NAMALWA (cell line): Measurements from ENCODE around the gene PTPRN2.

Experiments
- DNase-seq: peaks from one replicate; pipeline ENCODE4 v3.0.0-alpha.2; 2015; ENCODE audit warnings: low spot score

The PTPRN2 gene

GRCh38 chr7:157771689-157772088 lies 815.9 kb downstream of the PTPRN2 start:
- DNase-seq = no peak

DNA sequence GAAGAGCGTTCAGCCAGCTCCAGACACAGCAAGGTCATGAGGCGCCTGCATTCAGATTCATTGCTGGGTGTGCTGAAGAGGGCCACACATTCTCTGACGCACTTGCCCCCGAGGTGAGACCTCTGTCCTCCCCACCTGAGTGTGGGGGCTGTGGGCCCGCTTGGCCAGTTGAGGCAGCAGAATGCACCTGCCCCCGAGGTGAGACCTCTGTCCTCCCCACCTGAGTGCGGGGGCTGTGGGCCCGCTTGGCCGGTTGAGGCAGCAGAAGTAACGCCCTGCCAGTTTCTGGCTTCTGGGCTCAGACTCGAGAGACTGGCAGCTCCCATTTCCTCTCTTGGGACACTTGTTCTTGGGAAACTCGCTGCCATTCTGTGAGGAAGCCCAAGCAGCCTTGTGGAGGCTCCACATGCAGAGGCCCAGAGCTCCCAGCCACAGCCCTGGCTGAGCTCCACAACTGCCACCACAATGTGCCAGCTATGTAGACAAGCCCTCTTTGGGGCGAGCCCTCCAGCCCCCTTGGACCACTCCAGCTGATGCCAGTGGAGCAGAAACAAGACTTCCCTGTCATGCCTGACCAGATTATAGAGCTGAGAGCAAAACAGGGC lies 816.8 kb downstream of the PTPRN2 start:
- no peak for DNase-seq

- no peak for DNase-seq
Measured at GRCh38 chr7:157769526-157770215, 818.0 kb downstream of the PTPRN2 start.

DNA sequence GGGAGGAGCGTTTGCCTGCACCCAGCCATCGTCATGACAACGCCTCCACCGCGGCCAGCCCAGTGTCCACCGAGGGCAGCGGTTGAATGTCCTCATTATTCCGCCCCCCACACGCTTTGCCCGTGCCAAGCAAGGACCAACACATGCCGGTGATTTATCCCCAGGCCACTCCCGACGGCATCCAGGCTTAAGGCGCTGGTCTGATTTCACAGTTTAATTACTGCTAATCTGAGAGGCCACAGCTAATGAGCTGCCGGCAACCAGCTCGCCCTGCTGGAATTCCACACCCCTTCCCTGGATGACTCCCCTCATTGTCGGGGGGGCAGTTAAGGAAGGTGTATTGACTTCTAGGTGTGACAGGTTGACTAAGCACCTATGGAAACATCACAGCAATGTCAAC lies 818.5 kb downstream of the PTPRN2 start:
- DNase-seq = no peak

- no peak for DNase-seq
Measured at GRCh38 chr7:157768198-157768597, 819.4 kb downstream of the PTPRN2 start.

GRCh38 chr7:157767506-157768197 lies 820.0 kb downstream of the PTPRN2 start:
- DNase-seq = no peak

DNA sequence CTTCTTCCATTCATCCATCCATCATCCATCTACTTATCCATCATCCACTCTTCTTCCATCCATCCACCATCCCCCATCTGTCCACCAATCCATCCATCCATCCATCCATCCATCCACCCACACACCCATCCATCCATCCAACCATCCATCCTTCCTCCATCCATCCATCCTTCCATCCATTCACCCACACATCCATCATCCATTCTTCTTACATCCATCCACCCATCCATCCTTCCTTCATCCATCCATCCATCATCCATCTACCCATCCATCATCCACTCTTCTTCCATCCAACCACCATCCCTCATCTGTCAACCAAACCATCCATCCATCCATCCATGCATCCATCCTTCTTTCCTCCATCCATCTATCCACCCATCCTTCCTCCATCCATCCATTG lies 821.5 kb downstream of the PTPRN2 start:
- no peak for DNase-seq

DNA sequence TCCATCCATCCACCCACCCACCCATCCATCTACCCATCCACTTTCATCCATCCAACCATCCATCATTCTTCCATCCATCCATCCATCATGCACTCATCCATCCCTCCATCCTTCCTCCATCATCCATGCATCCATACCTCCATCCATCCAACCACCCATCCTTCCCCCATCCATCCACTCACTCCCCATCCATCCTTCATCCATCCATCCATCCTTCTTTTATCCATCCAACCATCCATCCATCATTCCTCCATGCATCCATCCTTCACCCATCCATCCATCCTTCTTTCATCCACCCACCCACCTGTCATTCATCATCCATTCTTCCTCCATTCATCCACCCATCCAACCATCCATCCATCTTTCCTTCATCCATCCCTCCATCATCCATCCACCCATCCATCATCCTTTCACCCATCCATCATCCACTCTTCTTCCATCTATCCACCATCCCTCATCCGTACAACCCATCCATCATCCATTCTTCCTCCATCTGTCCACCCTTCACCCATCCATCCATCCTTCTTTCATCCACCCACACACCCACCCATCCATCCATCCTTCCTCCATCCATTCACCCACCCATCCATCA lies 822.6 kb downstream of the PTPRN2 start:
- DNase-seq = no peak

DNA sequence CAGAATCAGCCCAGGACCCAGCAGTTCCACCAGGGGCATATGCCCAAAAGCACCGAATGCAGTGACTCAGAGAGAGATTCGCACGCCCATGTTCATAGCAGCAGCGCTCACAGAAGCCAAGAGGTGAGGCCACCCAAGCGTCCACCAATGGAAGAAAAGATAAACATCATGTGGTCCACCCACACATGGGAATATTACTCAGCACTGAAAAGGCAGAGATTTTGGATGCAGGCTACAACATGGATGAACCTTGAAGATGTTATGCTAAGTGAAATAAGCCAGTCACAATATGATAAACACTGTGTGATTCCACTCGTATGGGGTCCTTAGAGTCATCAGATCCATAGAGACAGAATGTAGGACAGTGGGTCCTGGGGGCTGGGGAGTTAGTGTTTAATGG lies 823.4 kb downstream of the PTPRN2 start:
- no peak for DNase-seq

DNA sequence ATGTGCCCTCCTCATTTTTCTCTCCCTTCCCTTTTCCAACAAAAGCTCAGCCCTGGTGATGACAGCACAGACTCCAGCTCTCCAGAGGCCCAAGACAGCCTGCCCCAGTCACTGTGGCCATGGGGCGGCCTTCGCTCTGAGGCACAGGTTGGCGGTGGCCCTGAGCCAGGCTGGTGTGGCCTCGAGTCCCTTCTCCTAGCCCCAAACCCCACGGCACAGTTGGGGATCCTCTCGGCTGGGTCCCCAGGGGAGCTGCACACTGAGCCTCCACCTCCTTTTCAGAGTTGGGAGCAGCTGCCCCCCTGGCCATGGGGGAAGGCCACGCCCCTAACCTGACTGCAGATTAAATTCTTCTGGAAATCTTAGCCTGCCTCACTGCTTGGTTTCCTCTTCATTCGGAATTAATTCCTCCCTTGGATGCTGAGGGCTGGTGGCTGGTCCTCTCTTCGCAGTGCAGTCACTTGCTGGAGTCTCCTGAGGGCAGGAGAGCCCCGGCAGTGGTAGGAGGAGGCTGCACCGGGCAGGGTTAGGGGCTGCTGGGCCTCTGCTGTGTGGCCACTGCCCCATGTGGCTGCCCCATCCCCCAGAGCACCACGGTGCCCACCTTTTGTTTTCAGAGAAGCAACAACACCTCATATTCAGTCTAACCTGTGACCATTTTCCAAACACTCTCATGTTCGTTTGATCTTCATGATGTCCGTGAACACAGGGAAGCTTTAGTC lies 824.2 kb downstream of the PTPRN2 start:
- no peak for DNase-seq

GRCh38 chr7:157762824-157763223 lies 824.8 kb downstream of the PTPRN2 start:
- no peak for DNase-seq

- peak; percentile 31 for DNase-seq
Measured at GRCh38 chr7:157760004-157760730, 827.5 kb downstream of the PTPRN2 start.

DNA sequence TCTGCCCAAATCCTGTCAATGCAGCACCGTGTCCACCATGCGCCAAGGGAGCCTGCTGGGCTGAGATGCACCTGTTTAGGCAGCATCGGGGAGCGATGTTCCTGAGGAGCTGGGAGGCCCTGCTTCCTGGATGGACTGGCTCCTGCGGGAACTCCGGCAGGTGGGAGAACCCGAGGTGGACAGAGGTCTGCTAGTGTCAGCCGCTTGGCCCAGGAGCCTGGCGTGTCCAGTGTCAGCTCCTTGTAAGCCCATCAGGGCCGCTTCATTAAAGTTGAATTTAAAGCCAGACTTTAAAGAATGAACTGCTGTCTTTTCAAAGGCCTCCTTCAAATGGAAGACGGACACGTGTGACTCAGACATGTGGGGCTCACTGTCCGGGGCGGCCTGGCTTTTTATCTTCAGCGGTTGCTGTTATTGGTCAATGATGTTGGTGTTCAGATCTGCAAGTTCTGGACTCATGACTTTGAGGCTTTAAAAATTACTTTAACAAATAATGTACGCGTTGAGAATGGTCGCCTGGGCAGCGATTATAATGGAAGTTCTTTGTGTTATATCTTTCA lies 828.3 kb downstream of the PTPRN2 start:
- DNase-seq = no peak

GRCh38 chr7:157758468-157759245 lies 829.0 kb downstream of the PTPRN2 start:
- DNase-seq = no peak

GRCh38 chr7:157757776-157758467 lies 829.7 kb downstream of the PTPRN2 start:
- DNase-seq = no peak

DNA sequence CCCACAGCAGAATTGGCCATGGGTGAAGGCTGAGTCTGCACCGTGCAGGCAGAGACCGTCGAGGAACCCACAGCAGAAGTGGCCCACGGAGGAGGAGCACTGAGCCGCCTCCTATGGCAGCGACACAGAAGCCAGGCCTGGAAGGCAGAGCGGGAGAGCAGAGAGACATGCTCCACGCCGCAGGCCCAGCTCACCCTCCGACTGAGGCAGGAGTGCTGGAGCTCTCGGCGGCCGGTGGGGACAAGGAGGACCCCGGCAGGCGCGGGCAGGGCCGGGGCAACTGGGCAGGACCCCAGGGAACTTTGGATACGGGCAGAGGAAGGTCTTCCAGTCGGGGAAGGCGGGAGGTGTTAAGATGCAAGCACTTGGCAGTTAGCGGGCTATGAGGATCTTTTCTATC lies 830.4 kb downstream of the PTPRN2 start:
- no peak for DNase-seq

GRCh38 chr7:157755741-157756140 lies 831.9 kb downstream of the PTPRN2 start:
- DNase-seq = no peak

DNA sequence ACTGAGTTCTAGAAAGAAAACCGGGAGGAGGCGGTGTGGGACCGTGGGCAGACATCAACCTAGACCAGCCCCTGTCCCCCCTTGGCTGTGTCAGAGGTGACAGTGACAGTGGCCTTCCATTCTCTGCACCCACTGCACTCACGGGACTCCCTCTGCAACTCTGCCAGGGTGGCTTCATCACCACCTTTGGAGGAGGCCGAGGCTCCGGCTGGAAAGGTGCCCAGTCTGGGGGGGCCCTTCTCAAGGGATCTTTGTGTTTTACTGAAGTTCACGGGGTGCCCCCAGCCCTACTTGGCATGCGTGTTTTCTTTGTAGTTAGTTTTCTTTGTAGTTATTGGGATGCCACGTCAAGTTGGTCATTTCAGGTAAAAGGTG lies 833.2 kb downstream of the PTPRN2 start:
- DNase-seq = no peak

DNA sequence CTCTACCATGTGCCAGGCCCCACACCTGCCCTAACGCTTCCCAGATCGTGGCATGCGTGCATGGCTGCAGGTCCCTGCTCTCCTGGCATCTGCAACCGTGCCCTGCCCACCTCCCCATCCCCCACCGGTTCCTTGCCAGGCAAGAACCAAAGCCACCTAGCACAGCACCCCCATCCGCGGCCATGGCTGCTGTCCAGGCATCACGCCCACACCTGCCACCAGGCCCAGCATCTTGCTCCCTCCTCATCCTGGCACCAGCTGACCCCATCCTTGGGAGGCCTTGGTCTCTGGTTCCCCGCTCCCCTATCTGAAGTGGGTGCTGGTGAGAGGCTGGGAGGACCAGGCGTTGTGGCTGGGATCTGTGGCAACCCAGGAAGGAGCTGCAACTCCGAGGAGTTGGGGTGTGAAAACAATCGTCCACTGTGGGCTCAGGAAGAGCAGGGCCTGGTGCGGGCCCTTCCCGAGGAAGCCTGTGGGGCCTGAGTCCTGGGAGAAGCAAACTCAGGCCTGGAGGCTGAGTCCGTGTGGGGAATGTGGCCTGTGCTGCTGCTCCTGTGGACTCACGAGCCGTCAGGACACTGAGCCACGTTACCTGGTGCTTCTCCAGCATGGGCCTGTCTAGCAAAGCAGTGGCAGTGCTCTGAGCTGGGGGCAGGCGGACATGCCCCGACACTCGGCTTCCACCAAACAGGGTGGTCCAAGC lies 833.8 kb downstream of the PTPRN2 start:
- DNase-seq = no peak
